HL-60/S4 (cell line): ENCODE results near the gene SGTA.
"Not testable (repeated sequence)": the region's sequence is repeated elsewhere in the genome, so short reads cannot be mapped to it uniquely, and the experiment has no call there.

Source experiments
- in situ Hi-C: fragments of 300-500 bp; cut with MboI; formaldehyde crosslinking; loops from 2 replicates; pipeline ENCODE4 v1.14.3; 2022; ENCODE audit warnings: low sequenced_read_pairs

The SGTA gene

DNA sequence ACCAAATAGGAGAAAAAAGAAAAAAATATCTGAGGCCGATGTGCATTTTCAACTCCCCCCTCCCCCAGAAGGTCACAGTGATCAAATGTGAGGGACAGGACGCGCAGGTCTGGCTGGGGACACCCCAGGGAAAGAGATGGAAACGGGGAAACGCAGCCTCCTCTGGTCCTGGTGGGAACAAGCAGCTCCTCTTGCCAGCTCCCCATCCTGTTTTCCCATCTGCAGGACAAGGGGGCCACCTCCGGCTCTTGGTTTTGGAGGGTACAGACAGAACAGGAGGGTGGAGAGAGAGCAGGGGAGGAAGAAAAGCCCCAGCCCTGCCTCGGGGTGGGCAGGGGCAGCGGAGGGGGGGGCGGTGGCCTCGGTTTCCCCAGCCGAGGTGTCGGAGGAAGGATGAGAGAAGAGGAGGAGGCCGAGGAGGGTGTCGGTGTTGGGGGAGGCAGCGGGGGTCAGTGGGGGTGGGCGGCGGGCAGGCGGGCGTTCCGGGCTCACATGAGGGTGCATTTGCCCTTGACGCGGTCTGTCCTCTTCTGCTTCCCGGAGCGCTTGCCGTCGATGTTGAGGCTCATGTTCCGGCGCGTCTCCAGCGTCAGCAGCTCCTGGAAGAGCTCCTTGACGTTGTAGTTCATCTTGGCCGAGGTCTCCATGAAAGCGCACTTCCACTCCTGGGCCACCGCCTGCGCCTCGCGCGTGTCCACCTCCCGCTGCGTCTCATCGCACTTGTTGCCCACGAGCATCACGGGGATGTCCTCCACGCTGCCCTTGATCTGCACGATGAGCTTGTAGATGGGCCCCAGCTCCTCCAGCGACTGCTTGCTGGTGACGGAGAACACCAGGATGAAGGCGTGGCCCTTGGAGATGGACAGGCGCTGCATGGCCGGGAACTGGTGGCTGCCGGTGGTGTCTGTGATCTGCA is 66.1 kb downstream of the SGTA start:
- in situ Hi-C loops = no loop called here

DNA sequence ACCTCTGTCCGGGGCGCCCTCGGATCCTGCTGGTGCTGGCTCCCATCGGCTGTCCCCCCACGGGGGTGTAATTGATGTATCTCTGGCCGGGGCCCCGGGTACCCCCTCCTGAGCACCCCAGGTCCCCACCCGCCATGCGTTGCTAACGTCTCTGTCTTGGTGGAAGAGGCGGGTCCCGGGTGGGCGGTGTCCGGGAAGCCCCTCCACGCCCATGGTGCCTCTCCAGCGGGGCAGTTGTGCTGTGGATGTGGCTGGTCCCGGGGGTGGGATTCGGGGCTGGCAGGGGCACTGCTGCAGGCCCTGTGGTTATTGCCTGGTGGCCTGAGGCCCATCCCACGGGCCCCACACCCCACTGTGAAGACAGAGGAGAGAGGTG is 66.8 kb downstream of the SGTA start:
- in situ Hi-C loops = no loop called here

- in situ Hi-C loops = no loop called here
Observed at GRCh38 chr19:2715470-2716274, 67.4 kb downstream of the SGTA start.

DNA sequence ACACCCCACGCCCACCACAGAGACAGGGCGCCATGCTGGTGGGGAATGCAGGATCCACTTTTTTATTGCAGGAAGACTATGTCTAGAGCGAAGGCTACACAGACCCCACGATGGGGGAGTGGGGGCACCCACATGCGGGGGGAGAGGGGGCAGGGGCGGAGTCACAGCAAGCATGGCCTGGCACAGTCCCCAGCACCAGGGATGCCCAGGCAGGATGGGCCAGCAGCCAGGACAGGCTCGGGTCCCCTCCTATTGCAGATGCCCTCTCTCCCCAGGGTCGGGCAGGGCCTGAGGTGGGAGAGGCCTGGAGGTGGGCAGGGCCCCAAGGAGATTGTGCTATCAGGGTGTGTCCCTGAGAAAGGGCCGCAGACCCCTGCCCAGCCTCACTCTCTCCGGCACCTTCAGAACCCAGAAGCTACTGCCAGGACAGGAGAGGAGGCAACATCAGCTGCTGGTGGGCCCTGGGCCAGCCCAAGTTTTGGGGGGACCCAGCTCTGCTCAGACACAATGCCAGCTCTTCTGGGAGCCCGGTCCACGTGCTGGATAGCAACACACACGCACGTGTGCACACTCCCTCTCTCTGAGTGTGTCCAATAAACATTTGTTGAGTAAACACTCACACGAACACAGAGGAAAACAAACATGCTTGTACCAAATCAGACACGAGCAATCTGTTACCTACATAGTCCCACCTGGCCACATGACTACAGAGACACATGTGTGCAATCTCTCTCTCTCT is 68.4 kb downstream of the SGTA start:
- in situ Hi-C loops = no loop called here

DNA sequence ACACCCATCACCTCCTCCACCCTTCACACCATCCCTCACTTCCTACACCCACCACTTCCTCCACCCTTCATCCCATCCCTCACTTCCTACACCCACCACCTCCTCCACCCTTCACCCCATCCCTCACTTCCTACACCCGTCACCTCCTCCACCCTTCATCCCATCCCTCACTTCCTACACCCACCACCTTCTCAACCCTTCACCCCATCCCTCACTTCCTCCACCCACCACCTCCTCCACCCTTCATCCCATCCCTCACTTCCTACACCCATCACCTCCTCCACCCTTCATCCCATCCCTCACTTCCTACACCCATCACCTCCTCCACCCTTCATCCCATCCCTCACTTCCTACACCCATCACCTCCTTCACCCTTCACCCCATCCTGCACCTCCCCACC is 69.0 kb downstream of the SGTA start:
- in situ Hi-C loops = not testable (repeated sequence)

GRCh38 chr19:2713170-2713569 is 69.9 kb downstream of the SGTA start:
- in situ Hi-C loops = not testable (repeated sequence)

- in situ Hi-C loops = no loop called here
Observed at GRCh38 chr19:2711875-2712205, 71.2 kb downstream of the SGTA start.

GRCh38 chr19:2711172-2711874 is 71.8 kb downstream of the SGTA start:
- in situ Hi-C loops = no loop called here

GRCh38 chr19:2706251-2706650 is 76.8 kb downstream of the SGTA start:
- in situ Hi-C loops = no loop called here
